HPDE6-E6E7 (cell line): ENCODE measurements around the gene TCERG1.

ENCODE experiments used
- DNase-seq: peaks from one replicate; pipeline ENCODE4 v3.0.0; 2011; ENCODE audit warnings: missing footprints; ENCODE audit errors: extremely low spot score

Gene TCERG1

GRCh38 chr5:146457431-146457830, 10.3 kb downstream of the TCERG1 start:
- no peak for DNase-seq

GRCh38 chr5:146458894-146459293, 11.8 kb downstream of the TCERG1 start:
- DNase-seq, result no peak

- DNase-seq, result no peak
Measured at GRCh38 chr5:146461319-146461718, 14.2 kb downstream of the TCERG1 start.

GRCh38 chr5:146463446-146463845, 16.3 kb downstream of the TCERG1 start:
- DNase-seq, result no peak

- DNase-seq, result peak; percentile 15
Measured at GRCh38 chr5:146466521-146467349, 19.6 kb downstream of the TCERG1 start.

- no peak for DNase-seq
Measured at GRCh38 chr5:146467760-146468159, 20.6 kb downstream of the TCERG1 start.

GRCh38 chr5:146474065-146474464, 26.9 kb downstream of the TCERG1 start:
- no peak for DNase-seq

GRCh38 chr5:146475190-146475780, 28.2 kb downstream of the TCERG1 start:
- no peak for DNase-seq

GRCh38 chr5:146475906-146476305, 28.8 kb downstream of the TCERG1 start:
- no peak for DNase-seq

- no peak for DNase-seq
Measured at GRCh38 chr5:146482775-146483174, 35.6 kb downstream of the TCERG1 start.

GRCh38 chr5:146484714-146485391, 37.7 kb downstream of the TCERG1 start:
- DNase-seq, result no peak

- DNase-seq, result no peak
Measured at GRCh38 chr5:146490089-146490843, 43.1 kb downstream of the TCERG1 start.

- no peak for DNase-seq
Measured at GRCh38 chr5:146494656-146495055, 47.5 kb downstream of the TCERG1 start.

- no peak for DNase-seq
Measured at GRCh38 chr5:146499680-146500079, 52.5 kb downstream of the TCERG1 start.

GRCh38 chr5:146507428-146507827, 60.3 kb downstream of the TCERG1 start:
- no peak for DNase-seq

GRCh38 chr5:146510559-146511125, 63.5 kb downstream of the TCERG1 start:
- DNase-seq, result no peak

- no peak for DNase-seq
Measured at GRCh38 chr5:146513462-146513861, 66.3 kb downstream of the TCERG1 start.

GRCh38 chr5:146514575-146514974, 67.4 kb downstream of the TCERG1 start:
- no peak for DNase-seq

GRCh38 chr5:146515473-146516150, 68.5 kb downstream of the TCERG1 start:
- no peak for DNase-seq

GRCh38 chr5:146516151-146516475, 69.0 kb downstream of the TCERG1 start, which contains the start of gene GPR151:
GPR151 (minus strand) TSS chr5:146516190; CDS start chr5:146516113, 77 bp downstream.
- DNase-seq, result no peak

- no peak for DNase-seq
Measured at GRCh38 chr5:146519554-146519953, 72.4 kb downstream of the TCERG1 start.
